Astrocyte (in vitro differentiated cells and primary cell): ENCODE measurements around the gene SOCS6.

Experiments used
- CTCF ChIP-seq: IDR thresholded peaks from 2 replicates; pipeline ENCODE4 v1.5.1; 2011; ENCODE audit warnings: low read depth, mild to moderate bottlenecking, inconsistent platforms, low read length, moderate library complexity; ENCODE audit not compliant: insufficient read depth
- EZH2 ChIP-seq: IDR thresholded peaks from 2 replicates; pipeline ENCODE4 v1.6.1; 2012; ENCODE audit warnings: mild to moderate bottlenecking, low read length, inconsistent platforms; ENCODE audit not compliant: insufficient read depth

DNA sequence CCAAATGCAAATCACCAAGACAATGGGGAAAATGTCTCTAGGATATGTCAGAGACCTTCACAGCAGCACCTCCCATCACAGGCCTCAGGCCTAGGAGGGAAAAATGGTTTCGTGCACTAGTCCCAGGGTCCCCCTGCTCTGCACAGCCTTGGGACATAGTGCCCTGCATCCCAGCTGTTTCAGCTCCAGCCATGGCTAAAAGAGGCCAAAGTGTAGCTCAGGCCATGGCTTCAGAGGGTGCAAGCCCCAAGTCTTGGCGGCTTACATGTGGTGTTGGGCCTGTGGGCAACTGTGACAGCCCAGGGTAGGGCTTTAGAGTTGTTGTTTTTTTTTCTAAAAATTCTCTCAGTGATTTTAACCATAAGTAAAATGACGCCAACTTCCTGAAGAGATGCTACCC is 25.5 kb upstream of the SOCS6 start:
- no peak for TF ChIP-seq CTCF
- no peak for TF ChIP-seq EZH2
